ENCODE measurements around the gene SYCP2.

SYCP2 gene

GRCh38 chr20:59850018-59850641 is 83.3 kb downstream of the SYCP2 start:
- TF ChIP-seq YY1 (IDR thresholded peaks at IDR 0.05; ENCODE audit: insufficient read depth, insufficient read length) = no peak
- TF ChIP-seq SUZ12 (IDR thresholded peaks at IDR 0.05; ENCODE audit: extremely low read depth, insufficient read depth, insufficient read length) = no peak
- TF ChIP-seq ZNF274 (IDR thresholded peaks at IDR 0.05; ENCODE audit: low read depth, low read length) = no peak
- H3K9ac ChIP-seq (ENCODE audit: insufficient read length, low read depth) = no peak overlapping the region
- no peak overlapping the region for H3K4me3 ChIP-seq (ENCODE audit: insufficient read length, low read depth)
- H3K36me3 ChIP-seq (ENCODE audit: insufficient read depth, insufficient read length, low read length) = no peaks in the 10 kb centered on the region
- no peaks in the 10 kb centered on the region for H3K4me1 ChIP-seq (ENCODE audit: insufficient read depth, insufficient read length)
- H3K9me3 ChIP-seq (ENCODE audit: insufficient read depth, low read length) = no peaks in the 10 kb centered on the region
- H3K27me3 ChIP-seq (ENCODE audit: insufficient read depth, insufficient read length) = no peaks in the 10 kb centered on the region
- DNase-seq (ENCODE audit: low read depth, low spot score) = peak; percentile 30

- Histone ChIP-seq H3K4me3 (ENCODE audit: insufficient read length, low read depth) (no peak overlapping the region), H3K4me1 (ENCODE audit: insufficient read depth, insufficient read length) (no peaks in the 10 kb centered on the region), H3K9me3 (ENCODE audit: insufficient read depth, low read length) (no peaks in the 10 kb centered on the region), H3K27me3 (ENCODE audit: insufficient read depth, insufficient read length) (no peaks in the 10 kb centered on the region), H3K36me3 (ENCODE audit: insufficient read depth, insufficient read length, low read length) (no peaks in the 10 kb centered on the region), H3K9ac (ENCODE audit: insufficient read length, low read depth) (no peak overlapping the region)
- DNase-seq (ENCODE audit: low read depth, low spot score) = no peak
- TF ChIP-seq YY1 (IDR thresholded peaks at IDR 0.05; ENCODE audit: insufficient read depth, insufficient read length) (no peak), SUZ12 (IDR thresholded peaks at IDR 0.05; ENCODE audit: extremely low read depth, insufficient read depth, insufficient read length) (no peak), ZNF274 (IDR thresholded peaks at IDR 0.05; ENCODE audit: low read depth, low read length) (no peak)
Observed at GRCh38 chr20:59848182-59848581, 85.3 kb downstream of the SYCP2 start.

- no peaks in the 10 kb centered on the region for H3K4me1 ChIP-seq (ENCODE audit: insufficient read depth, insufficient read length)
- no peaks in the 10 kb centered on the region for H3K27me3 ChIP-seq (ENCODE audit: insufficient read depth, insufficient read length)
- no peaks in the 10 kb centered on the region for H3K9me3 ChIP-seq (ENCODE audit: insufficient read depth, low read length)
- no peak for DNase-seq (ENCODE audit: low read depth, low spot score)
- no peak overlapping the region for H3K9ac ChIP-seq (ENCODE audit: insufficient read length, low read depth)
- TF ChIP-seq SUZ12 (IDR thresholded peaks at IDR 0.05; ENCODE audit: extremely low read depth, insufficient read depth, insufficient read length) (no peak), ZNF274 (IDR thresholded peaks at IDR 0.05; ENCODE audit: low read depth, low read length) (no peak), YY1 (IDR thresholded peaks at IDR 0.05; ENCODE audit: insufficient read depth, insufficient read length) (no peak)
- no peak overlapping the region for H3K4me3 ChIP-seq (ENCODE audit: insufficient read length, low read depth)
- no peaks in the 10 kb centered on the region for H3K36me3 ChIP-seq (ENCODE audit: insufficient read depth, insufficient read length, low read length)
Observed at GRCh38 chr20:59845472-59845871, 88.0 kb downstream of the SYCP2 start.

GRCh38 chr20:59839400-59839799 is 94.0 kb downstream of the SYCP2 start:
- Histone ChIP-seq H3K4me1 (ENCODE audit: insufficient read depth, insufficient read length) (peaks cover 10% of the 10 kb centered on the region), H3K27me3 (ENCODE audit: insufficient read depth, insufficient read length) (peaks cover 4% of the 10 kb centered on the region)

GRCh38 chr20:59837623-59838394 is 95.6 kb downstream of the SYCP2 start:
- DNase-seq (ENCODE audit: low read depth, low spot score) = no peak
- Histone ChIP-seq H3K36me3 (ENCODE audit: insufficient read depth, insufficient read length, low read length) (no peaks in the 10 kb centered on the region), H3K4me1 (ENCODE audit: insufficient read depth, insufficient read length) (peaks cover 10% of the 10 kb centered on the region), H3K4me3 (ENCODE audit: insufficient read length, low read depth) (no peak overlapping the region), H3K9me3 (ENCODE audit: insufficient read depth, low read length) (no peaks in the 10 kb centered on the region), H3K27me3 (ENCODE audit: insufficient read depth, insufficient read length) (peaks cover 4% of the 10 kb centered on the region), H3K9ac (ENCODE audit: insufficient read length, low read depth) (no peak overlapping the region)
- TF ChIP-seq SUZ12 (IDR thresholded peaks at IDR 0.05; ENCODE audit: extremely low read depth, insufficient read depth, insufficient read length) (no peak), YY1 (IDR thresholded peaks at IDR 0.05; ENCODE audit: insufficient read depth, insufficient read length) (no peak)

More at GRCh38 chr20:59839400-59839799, 94.0 kb downstream of the SYCP2 start:
- H3K4me3 ChIP-seq (ENCODE audit: insufficient read length, low read depth) = no peak overlapping the region
- no peak overlapping the region for H3K9ac ChIP-seq (ENCODE audit: insufficient read length, low read depth)
- no peaks in the 10 kb centered on the region for H3K36me3 ChIP-seq (ENCODE audit: insufficient read depth, insufficient read length, low read length)
- H3K9me3 ChIP-seq (ENCODE audit: insufficient read depth, low read length) = no peaks in the 10 kb centered on the region
- TF ChIP-seq ZNF274 (IDR thresholded peaks at IDR 0.05; ENCODE audit: low read depth, low read length) = no peak
- no peak for TF ChIP-seq SUZ12 (IDR thresholded peaks at IDR 0.05; ENCODE audit: extremely low read depth, insufficient read depth, insufficient read length)
- no peak for DNase-seq (ENCODE audit: low read depth, low spot score)

GRCh38 chr20:59836767-59837166 is 96.7 kb downstream of the SYCP2 start:
- H3K9ac ChIP-seq (ENCODE audit: insufficient read length, low read depth) = no peak overlapping the region
- DNase-seq (ENCODE audit: low read depth, low spot score) = no peak
- H3K27me3 ChIP-seq (ENCODE audit: insufficient read depth, insufficient read length) = peaks cover 4% of the 10 kb centered on the region
- no peak overlapping the region for H3K4me3 ChIP-seq (ENCODE audit: insufficient read length, low read depth)
- H3K4me1 ChIP-seq (ENCODE audit: insufficient read depth, insufficient read length) = peaks cover 15% of the 10 kb centered on the region
- no peaks in the 10 kb centered on the region for H3K36me3 ChIP-seq (ENCODE audit: insufficient read depth, insufficient read length, low read length)
- TF ChIP-seq ZNF274 (IDR thresholded peaks at IDR 0.05; ENCODE audit: low read depth, low read length) = no peak
- TF ChIP-seq SUZ12 (IDR thresholded peaks at IDR 0.05; ENCODE audit: extremely low read depth, insufficient read depth, insufficient read length) = no peak
- TF ChIP-seq YY1 (IDR thresholded peaks at IDR 0.05; ENCODE audit: insufficient read depth, insufficient read length) = no peak
- no peaks in the 10 kb centered on the region for H3K9me3 ChIP-seq (ENCODE audit: insufficient read depth, low read length)
